Smooth muscle cell (in vitro differentiated cells): ENCODE measurements around the gene ING5. TPM values are rescaled to one million over a fixed set of nuclear protein-coding genes. Genes with fewer than 3 reads are reported as not detected.
"Not testable (repeated sequence)": the region's sequence is repeated elsewhere in the genome, so short reads cannot be mapped to it uniquely, and the experiment has no call there.

Experiments used
- DNase-seq: peaks from one replicate; lab custom pipeline; 2025; ENCODE audit not compliant: unreplicated experiment; lab: John Stamatoyannopoulos, UW
- H2AFZ ChIP-seq: fragments of 200-600 bp; sonication (generic); 2 replicates; pipeline ENCODE4 v1.6.0; 2016; ENCODE audit warnings: antibody characterized with exemption, low read depth, mild to moderate bottlenecking
- H3F3A ChIP-seq: fragments of 200-600 bp; sonication (generic); 2 replicates; pipeline ENCODE4 v1.6.0; 2017; ENCODE audit warnings: antibody characterized with exemption, low read depth
- H3K27ac ChIP-seq: fragments of 200-600 bp; sonication (generic); 2 replicates; pipeline ENCODE4 v1.5.1; 2016; ENCODE audit warnings: low read depth, mild to moderate bottlenecking
- H3K27me3 ChIP-seq: fragments of 200-600 bp; sonication (generic); 2 replicates; pipeline ENCODE4 v1.6.1; 2016; ENCODE audit warnings: low read depth, mild to moderate bottlenecking
- H3K36me3 ChIP-seq: fragments of 200-600 bp; sonication (generic); 2 replicates; pipeline ENCODE4 v1.5.1; 2016; ENCODE audit warnings: low read depth
- H3K4me1 ChIP-seq: fragments of 200-600 bp; sonication (generic); 2 replicates; pipeline ENCODE4 v1.5.1; 2016; ENCODE audit warnings: low read depth
- H3K4me2 ChIP-seq: fragments of 200-600 bp; sonication (generic); 2 replicates; pipeline ENCODE4 v1.6.0; 2016; ENCODE audit warnings: mild to moderate bottlenecking
- H3K4me3 ChIP-seq: fragments of 200-600 bp; sonication (generic); 2 replicates; pipeline ENCODE4 v1.5.1; 2016; ENCODE audit warnings: mild to moderate bottlenecking
- H3K79me2 ChIP-seq: fragments of 200-600 bp; sonication (generic); 2 replicates; pipeline ENCODE4 v1.6.0; 2016; ENCODE audit warnings: low read depth, mild to moderate bottlenecking
- H3K9ac ChIP-seq: fragments of 200-600 bp; sonication (generic); 2 replicates; pipeline ENCODE4 v1.6.0; 2016; ENCODE audit warnings: low read depth
- H3K9me3 ChIP-seq: fragments of 200-600 bp; sonication (generic); replicated peaks from 2 replicates; pipeline ENCODE4 v1.5.1; 2016; ENCODE audit warnings: low read depth
- H4K20me1 ChIP-seq: fragments of 200-600 bp; sonication (generic); 2 replicates; pipeline ENCODE4 v1.6.0; 2016; ENCODE audit warnings: low read depth
- WGBS: methylation state at CpG from one replicate; pipeline ENCODE4 v1.1.7; 2016; ENCODE audit warnings: low lambda C conversion rate; 5-methylcytosine and 5-hydroxymethylcytosine counted together
- polyA plus RNA-seq: library from polyadenylated mRNA; unstranded; fragments of >200 nt; fragmentation: Nextera tagmentation; extraction: Ambion mirVana; gene quantifications from 2 replicates; pipeline ENCODE4 v1.2.1, GENCODE V29; 2016
- total RNA-seq: library from RNA; depleted of rRNA; stranded (reverse); fragments of >200 nt; gene quantifications from 2 replicates; pipeline ENCODE4 v1.2.3, GENCODE V29; 2014
- TF ChIP-seq, protein P1 (sequence below): fragments of 200-600 bp; sonication (generic); IDR thresholded peaks from 2 replicates; pipeline ENCODE4 v1.5.1; 2017; ENCODE audit warnings: borderline replicate concordance, mild to moderate bottlenecking, antibody characterized with exemption; ENCODE audit not compliant: insufficient read depth, poor library complexity, severe bottlenecking

Gene ING5
- total and polyA plus RNA-seq, 2 experiments from 2014 or later: 6.7 to 10.6 TPM

GRCh38 chr2:241729868-241730267 lies 28.0 kb downstream of the ING5 start:
- DNase-seq: no peak
- H3K27ac ChIP-seq: no peak overlapping the region
- no peak overlapping the region for H3K4me2 ChIP-seq
- H3K4me1 ChIP-seq: no peaks in the 10 kb centered on the region
- H3K27me3 ChIP-seq: no peaks in the 10 kb centered on the region
- H3K79me2 ChIP-seq: no peaks in the 10 kb centered on the region
- no peak overlapping the region for H3K4me3 ChIP-seq
- no peak overlapping the region for H3K9ac ChIP-seq
- no peaks in the 10 kb centered on the region for H3K36me3 ChIP-seq
- no peaks in the 10 kb centered on the region for H3K9me3 ChIP-seq
- TF ChIP-seq, protein P1, sequence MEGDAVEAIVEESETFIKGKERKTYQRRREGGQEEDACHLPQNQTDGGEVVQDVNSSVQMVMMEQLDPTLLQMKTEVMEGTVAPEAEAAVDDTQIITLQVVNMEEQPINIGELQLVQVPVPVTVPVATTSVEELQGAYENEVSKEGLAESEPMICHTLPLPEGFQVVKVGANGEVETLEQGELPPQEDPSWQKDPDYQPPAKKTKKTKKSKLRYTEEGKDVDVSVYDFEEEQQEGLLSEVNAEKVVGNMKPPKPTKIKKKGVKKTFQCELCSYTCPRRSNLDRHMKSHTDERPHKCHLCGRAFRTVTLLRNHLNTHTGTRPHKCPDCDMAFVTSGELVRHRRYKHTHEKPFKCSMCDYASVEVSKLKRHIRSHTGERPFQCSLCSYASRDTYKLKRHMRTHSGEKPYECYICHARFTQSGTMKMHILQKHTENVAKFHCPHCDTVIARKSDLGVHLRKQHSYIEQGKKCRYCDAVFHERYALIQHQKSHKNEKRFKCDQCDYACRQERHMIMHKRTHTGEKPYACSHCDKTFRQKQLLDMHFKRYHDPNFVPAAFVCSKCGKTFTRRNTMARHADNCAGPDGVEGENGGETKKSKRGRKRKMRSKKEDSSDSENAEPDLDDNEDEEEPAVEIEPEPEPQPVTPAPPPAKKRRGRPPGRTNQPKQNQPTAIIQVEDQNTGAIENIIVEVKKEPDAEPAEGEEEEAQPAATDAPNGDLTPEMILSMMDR: no peak
- H4K20me1 ChIP-seq: no peaks in the 10 kb centered on the region
- no peaks in the 10 kb centered on the region for H3F3A ChIP-seq
- 95% methylated on average over 6 of the region's 6 CpGs for WGBS
- H2AFZ ChIP-seq: no peak overlapping the region

DNA sequence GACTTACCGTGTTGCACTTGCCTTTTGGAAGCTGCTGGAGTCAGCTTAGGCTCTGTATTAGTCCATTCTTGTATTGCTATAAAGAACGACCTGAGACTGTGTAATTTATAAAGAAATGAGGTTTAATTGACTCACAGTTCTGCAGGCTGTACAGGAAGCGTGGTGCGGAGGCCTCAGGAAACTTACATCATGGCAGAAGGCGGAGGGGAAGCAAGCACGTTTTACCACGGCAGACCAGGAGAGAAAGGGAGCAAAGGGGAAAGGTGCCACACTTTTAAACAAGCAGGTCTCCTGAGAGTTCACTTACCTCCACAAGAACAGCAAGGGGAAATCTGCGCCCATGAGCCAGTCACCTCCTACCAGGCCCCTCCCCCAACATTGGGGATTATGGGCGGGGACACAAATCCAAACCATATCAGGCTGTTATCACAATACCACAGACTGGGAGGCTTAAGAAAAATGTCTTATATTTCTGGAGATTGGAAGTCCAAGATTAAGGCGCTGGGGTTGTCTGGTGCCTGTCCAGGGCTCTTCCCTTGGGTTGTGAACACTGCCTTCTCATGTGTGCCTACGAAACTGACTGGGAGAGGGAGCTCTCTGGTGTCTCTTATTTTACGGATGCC lies 28.9 kb downstream of the ING5 start:
- 83% methylated on average over 12 of the region's 12 CpGs for WGBS
- no peak overlapping the region for H3K9ac ChIP-seq
- no peaks in the 10 kb centered on the region for H3K27me3 ChIP-seq
- TF ChIP-seq, protein P1: no peak
- no peak overlapping the region for H3K27ac ChIP-seq
- H3K4me2 ChIP-seq: no peak overlapping the region
- H3K9me3 ChIP-seq: no peaks in the 10 kb centered on the region
- no peaks in the 10 kb centered on the region for H3K4me1 ChIP-seq
- peaks cover 4% of the 10 kb centered on the region for H4K20me1 ChIP-seq
- no peaks in the 10 kb centered on the region for H3K36me3 ChIP-seq
- no peak overlapping the region for H2AFZ ChIP-seq
- H3F3A ChIP-seq: no peaks in the 10 kb centered on the region
- DNase-seq: no peak
- H3K79me2 ChIP-seq: no peaks in the 10 kb centered on the region
- H3K4me3 ChIP-seq: no peak overlapping the region

DNA sequence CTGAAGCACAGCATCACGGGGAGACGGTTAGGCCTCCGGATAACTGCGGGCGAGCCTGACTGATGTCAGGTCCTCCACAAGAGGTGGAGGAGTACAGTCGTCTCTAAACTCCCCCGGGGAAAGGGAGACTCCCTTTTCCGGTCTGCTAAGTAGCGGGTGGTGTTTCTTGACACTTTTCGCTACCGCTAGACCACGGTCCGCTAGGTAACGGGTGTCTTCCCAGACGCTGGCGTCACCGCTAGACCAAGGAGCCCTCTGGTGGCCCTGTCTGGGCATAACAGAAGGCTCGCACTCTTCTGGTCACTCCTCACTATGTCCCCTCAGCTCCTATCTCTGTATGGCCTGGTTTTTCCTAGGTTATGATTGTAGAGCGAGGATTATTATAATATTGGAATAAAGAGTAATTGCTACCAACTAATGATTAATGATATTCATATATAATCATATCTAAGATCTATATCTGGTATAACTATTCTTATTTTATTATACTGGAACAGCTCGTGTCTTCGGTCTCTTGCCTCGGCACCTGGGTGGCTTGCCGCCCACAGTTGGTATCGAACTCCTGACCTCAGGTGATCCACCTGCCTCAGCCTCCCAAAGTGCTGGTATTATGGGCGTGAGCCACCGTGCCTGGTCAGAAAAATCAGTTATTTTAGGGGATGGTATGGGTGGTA lies 30.8 kb downstream of the ING5 start:
- not testable (repeated sequence) for H4K20me1 ChIP-seq, H3K4me3 ChIP-seq, H3K27me3 ChIP-seq, H3K79me2 ChIP-seq, DNase-seq, H2AFZ ChIP-seq, H3K9ac ChIP-seq, H3K36me3 ChIP-seq, H3F3A ChIP-seq, H3K9me3 ChIP-seq, H3K27ac ChIP-seq, H3K4me1 ChIP-seq
- WGBS: 45% methylated on average over 26 of the region's 26 CpGs
- TF ChIP-seq, protein P1: peak; percentile 59
- peak overlapping the region; percentile 69 for H3K4me2 ChIP-seq
